KMS-11 (cell line): ENCODE measurements around the gene AMFR.

Experiments used
- H2AFZ ChIP-seq: fragments of 200-600 bp; sonication (generic); 2 replicates; pipeline ENCODE4 v1.6.1; 2016; ENCODE audit warnings: antibody characterized with exemption, mixed run types, low read depth
- H3K27ac ChIP-seq: fragments of 200-600 bp; sonication (generic); 2 replicates; pipeline ENCODE4 v1.6.1; 2016; ENCODE audit warnings: mild to moderate bottlenecking, mixed run types
- H3K27me3 ChIP-seq: fragments of 200-600 bp; sonication (generic); 2 replicates; pipeline ENCODE4 v1.6.1; 2017; ENCODE audit warnings: mild to moderate bottlenecking, low read depth, mixed run types, moderate library complexity; ENCODE audit not compliant: insufficient read depth
- H3K36me3 ChIP-seq: fragments of 200-600 bp; sonication (generic); 2 replicates; pipeline ENCODE4 v1.6.1; 2017; ENCODE audit warnings: mild to moderate bottlenecking, mixed run types; ENCODE audit not compliant: insufficient read depth
- H3K4me1 ChIP-seq: fragments of 200-600 bp; sonication (generic); 2 replicates; pipeline ENCODE4 v1.6.1; 2016; ENCODE audit warnings: mild to moderate bottlenecking, low read depth, mixed run types; ENCODE audit not compliant: poor library complexity, severe bottlenecking
- H3K4me2 ChIP-seq: fragments of 200-600 bp; sonication (generic); 2 replicates; pipeline ENCODE4 v1.7.0; 2016; ENCODE audit warnings: mild to moderate bottlenecking, mixed run types
- H3K4me3 ChIP-seq: fragments of 200-600 bp; sonication (generic); IDR thresholded peaks from 2 replicates; pipeline ENCODE4 v1.6.1; 2017; ENCODE audit warnings: low read depth, low read length, mixed read lengths; ENCODE audit not compliant: insufficient read depth
- H3K79me2 ChIP-seq: fragments of 200-600 bp; sonication (generic); 2 replicates; pipeline ENCODE4 v1.6.1; 2016; ENCODE audit warnings: low read depth, mixed run types; ENCODE audit not compliant: insufficient read depth
- H3K9ac ChIP-seq: fragments of 200-600 bp; sonication (generic); 2 replicates; pipeline ENCODE4 v1.6.1; 2016; ENCODE audit warnings: mild to moderate bottlenecking, mixed run types
- H4K20me1 ChIP-seq: fragments of 200-600 bp; sonication (generic); 2 replicates; pipeline ENCODE4 v1.6.1; 2016; ENCODE audit warnings: mild to moderate bottlenecking, mixed run types; ENCODE audit not compliant: insufficient read depth
- TF ChIP-seq, protein P1 (sequence below): fragments of 200-600 bp; sonication (generic); conservative IDR thresholded peaks from 2 replicates; pipeline ENCODE4 v1.6.1; 2017; ENCODE audit warnings: low read depth, mild to moderate bottlenecking, antibody characterized with exemption, low read length, moderate library complexity, mixed read lengths

The AMFR gene

DNA sequence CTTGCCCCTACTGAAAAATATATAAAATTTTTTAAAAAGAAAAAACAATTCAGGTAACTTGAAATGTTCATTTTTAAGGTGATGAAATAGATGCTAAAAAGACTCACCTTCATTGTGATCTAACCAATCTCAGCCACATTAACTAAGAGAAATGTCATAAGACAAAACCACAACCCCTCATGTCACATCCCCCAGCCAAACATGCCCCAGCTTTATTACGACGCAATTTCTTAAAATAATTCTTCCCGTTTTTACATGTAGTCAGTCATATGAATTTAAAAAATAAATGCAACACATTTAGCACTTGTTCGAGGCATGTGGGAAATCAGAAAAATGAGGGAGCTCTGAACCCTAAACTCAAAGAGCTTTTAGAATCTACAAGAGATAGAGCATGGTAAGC is 9.5 kb downstream of the AMFR start:
- H3K4me2 ChIP-seq: no peak overlapping the region
- H2AFZ ChIP-seq: no peak overlapping the region
- no peak overlapping the region for H3K27ac ChIP-seq
- H3K27me3 ChIP-seq: no peaks in the 10 kb centered on the region
- no peak overlapping the region for H3K9ac ChIP-seq
- H3K4me3 ChIP-seq: no peak overlapping the region
- H4K20me1 ChIP-seq: no peaks in the 10 kb centered on the region
- H3K79me2 ChIP-seq: peaks cover 8% of the 10 kb centered on the region; the same call in 1 of the 2 replicates
- H3K4me1 ChIP-seq: peaks cover 7% of the 10 kb centered on the region
- H3K36me3 ChIP-seq: no peaks in the 10 kb centered on the region
- TF ChIP-seq, protein P1, sequence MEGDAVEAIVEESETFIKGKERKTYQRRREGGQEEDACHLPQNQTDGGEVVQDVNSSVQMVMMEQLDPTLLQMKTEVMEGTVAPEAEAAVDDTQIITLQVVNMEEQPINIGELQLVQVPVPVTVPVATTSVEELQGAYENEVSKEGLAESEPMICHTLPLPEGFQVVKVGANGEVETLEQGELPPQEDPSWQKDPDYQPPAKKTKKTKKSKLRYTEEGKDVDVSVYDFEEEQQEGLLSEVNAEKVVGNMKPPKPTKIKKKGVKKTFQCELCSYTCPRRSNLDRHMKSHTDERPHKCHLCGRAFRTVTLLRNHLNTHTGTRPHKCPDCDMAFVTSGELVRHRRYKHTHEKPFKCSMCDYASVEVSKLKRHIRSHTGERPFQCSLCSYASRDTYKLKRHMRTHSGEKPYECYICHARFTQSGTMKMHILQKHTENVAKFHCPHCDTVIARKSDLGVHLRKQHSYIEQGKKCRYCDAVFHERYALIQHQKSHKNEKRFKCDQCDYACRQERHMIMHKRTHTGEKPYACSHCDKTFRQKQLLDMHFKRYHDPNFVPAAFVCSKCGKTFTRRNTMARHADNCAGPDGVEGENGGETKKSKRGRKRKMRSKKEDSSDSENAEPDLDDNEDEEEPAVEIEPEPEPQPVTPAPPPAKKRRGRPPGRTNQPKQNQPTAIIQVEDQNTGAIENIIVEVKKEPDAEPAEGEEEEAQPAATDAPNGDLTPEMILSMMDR: no peak

DNA sequence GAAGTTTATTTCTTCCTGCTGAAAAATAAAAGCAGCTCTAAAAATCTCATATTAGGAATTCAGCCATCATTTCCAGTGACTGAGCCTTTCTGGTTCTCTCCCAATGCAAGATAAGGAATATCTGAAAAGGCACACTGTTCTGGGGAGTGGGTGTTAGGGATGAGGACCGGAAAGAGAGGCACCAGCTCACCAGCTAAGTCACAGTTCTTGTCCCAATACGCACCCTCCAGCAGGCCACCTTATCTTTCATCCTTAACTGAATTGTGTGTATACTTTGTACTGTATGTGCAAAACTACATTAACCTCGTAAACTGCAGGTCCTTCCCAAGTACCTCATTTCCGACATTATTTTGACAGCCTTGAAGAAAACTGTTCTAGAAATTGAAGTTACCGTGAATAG is 11.0 kb downstream of the AMFR start:
- no peaks in the 10 kb centered on the region for H4K20me1 ChIP-seq
- H3K79me2 ChIP-seq: no peaks in the 10 kb centered on the region; the same call in 1 of the 2 replicates
- H3K36me3 ChIP-seq: no peaks in the 10 kb centered on the region
- no peak overlapping the region for H3K27ac ChIP-seq
- no peak overlapping the region for H3K4me2 ChIP-seq
- H3K4me1 ChIP-seq: no peaks in the 10 kb centered on the region
- H3K9ac ChIP-seq: no peak overlapping the region
- TF ChIP-seq, protein P1: no peak
- no peak overlapping the region for H2AFZ ChIP-seq
- no peak overlapping the region for H3K4me3 ChIP-seq
- H3K27me3 ChIP-seq: no peaks in the 10 kb centered on the region

DNA sequence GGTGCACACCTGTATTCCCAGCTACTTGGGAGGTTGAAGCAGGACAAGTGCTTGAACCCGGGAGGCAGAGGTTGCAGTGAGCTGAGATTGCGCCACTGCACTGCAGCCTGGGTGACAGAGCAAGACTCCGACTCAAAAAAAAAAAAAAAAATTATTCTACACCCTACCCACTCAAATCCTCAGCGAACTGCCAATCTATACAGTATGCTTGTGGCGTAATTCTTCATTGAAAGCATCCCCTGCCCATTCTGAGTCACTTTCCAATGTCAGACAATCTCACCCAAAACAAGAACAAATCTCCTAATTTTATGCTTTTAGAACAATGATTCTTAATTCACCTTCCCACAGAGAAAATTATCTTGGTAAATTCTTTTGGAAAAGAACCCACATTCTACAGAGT is 12.0 kb downstream of the AMFR start:
- Histone ChIP-seq H3K27me3 (no peaks in the 10 kb centered on the region), H3K4me2 (no peak overlapping the region), H3K36me3 (no peaks in the 10 kb centered on the region), H3K4me1 (no peaks in the 10 kb centered on the region), H3K27ac (no peak overlapping the region), H3K9ac (no peak overlapping the region), H4K20me1 (no peaks in the 10 kb centered on the region), H3K79me2 (no peaks in the 10 kb centered on the region; the same call in 1 of the 2 replicates), H2AFZ (no peak overlapping the region), H3K4me3 (no peak overlapping the region)
- TF ChIP-seq, protein P1: no peak

DNA sequence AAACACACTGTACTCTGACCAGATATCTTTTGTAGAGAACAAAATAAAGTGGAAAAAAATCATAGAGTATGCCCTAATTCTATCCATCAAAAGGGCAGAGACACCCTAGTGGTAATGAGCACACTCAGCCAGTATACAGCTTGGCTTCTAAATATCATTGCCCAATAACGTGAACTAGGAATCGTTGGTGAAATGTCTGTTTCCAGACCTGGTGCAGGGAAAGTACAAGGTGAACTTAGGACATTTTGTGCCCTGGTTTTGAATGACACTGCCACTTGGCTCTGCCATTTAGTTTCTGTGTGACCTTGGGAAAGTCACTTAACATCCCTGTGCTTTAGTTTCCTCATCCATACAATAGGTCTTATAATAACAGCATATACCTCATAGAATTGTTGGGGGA is 13.7 kb downstream of the AMFR start:
- Histone ChIP-seq H2AFZ (no peak overlapping the region), H3K4me3 (no peak overlapping the region), H3K9ac (no peak overlapping the region), H4K20me1 (no peaks in the 10 kb centered on the region), H3K36me3 (no peaks in the 10 kb centered on the region), H3K4me2 (no peak overlapping the region), H3K79me2 (no peaks in the 10 kb centered on the region), H3K27me3 (no peaks in the 10 kb centered on the region), H3K27ac (no peak overlapping the region), H3K4me1 (no peaks in the 10 kb centered on the region)
- TF ChIP-seq, protein P1: no peak

DNA sequence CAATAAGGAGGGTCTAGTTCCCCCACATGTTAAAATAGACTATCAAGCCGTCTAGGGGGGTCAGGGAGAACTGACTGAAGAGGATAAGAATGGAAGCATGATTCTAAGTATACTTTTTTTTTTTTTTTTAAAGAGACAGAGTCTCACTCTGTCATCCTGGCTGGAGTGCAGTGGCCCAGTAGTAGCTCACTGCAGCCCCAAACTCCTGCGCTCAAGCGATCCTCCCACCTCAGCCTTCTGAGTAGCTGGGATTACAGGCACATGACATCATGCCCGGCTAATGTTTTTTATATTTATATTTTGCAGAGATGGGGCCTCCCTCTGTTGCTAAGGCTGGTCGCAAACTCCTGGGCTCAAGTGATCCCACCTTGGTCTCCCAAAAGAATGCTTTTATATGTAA is 14.2 kb downstream of the AMFR start:
- H3K36me3 ChIP-seq: no peaks in the 10 kb centered on the region
- H3K4me1 ChIP-seq: no peaks in the 10 kb centered on the region
- no peak overlapping the region for H3K4me2 ChIP-seq
- H2AFZ ChIP-seq: no peak overlapping the region
- H3K79me2 ChIP-seq: no peaks in the 10 kb centered on the region
- no peaks in the 10 kb centered on the region for H4K20me1 ChIP-seq
- H3K27me3 ChIP-seq: no peaks in the 10 kb centered on the region
- H3K9ac ChIP-seq: no peak overlapping the region
- TF ChIP-seq, protein P1: no peak
- H3K4me3 ChIP-seq: no peak overlapping the region
- H3K27ac ChIP-seq: no peak overlapping the region
